HG02798 (cell line): Measurements from ENCODE around the gene KCNMA1.

Source experiments
- ATAC-seq: cut with Tn5 transposase; IDR thresholded peaks from one replicate; pipeline ENCODE4 v1.9.1; 2021; ENCODE audit warnings: mild to moderate bottlenecking; ENCODE audit not compliant: unreplicated experiment, poor library complexity

Gene KCNMA1

DNA sequence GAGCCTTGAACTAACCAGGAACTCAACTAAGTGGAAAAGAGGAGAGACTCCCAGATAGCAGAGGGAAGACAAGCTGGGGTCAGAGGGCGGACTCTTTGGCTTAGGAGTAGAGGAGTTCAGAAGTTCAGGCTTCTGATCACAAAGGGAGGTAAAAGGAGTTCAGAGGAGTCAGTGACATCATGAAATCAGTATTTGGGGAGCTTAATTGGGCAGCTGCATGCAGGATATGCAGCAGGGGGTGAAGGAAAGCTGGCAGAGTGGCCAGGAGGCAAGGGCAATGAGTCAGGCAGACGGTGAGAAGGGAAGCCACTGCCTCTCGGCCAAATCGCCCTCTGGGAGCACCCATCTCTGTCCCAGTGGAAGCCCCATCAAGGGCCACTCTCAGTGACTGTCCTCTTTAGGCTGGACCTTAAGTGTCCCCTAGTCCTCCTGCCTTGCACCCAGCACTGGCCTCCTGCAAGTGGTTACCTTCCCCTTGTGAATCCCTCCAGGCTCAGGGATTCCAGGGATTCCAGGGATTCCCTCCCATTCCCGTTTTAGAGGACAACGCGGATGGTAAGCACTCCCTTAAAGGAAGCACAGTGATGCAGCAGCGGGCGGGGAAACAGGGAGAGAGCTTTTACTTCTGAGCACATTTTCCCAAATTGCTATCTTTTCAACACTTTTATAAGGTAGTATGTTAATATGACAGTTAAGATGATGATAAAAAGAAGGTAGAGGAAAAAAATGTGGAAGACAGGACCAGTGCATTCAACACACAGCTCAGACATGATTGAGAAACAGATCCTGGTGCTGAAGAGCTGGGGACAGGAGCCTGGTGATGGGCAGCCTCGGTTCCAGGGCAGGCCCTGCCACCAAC, 72.6 kb downstream of the KCNMA1 start:
- ATAC-seq, result no peak

DNA sequence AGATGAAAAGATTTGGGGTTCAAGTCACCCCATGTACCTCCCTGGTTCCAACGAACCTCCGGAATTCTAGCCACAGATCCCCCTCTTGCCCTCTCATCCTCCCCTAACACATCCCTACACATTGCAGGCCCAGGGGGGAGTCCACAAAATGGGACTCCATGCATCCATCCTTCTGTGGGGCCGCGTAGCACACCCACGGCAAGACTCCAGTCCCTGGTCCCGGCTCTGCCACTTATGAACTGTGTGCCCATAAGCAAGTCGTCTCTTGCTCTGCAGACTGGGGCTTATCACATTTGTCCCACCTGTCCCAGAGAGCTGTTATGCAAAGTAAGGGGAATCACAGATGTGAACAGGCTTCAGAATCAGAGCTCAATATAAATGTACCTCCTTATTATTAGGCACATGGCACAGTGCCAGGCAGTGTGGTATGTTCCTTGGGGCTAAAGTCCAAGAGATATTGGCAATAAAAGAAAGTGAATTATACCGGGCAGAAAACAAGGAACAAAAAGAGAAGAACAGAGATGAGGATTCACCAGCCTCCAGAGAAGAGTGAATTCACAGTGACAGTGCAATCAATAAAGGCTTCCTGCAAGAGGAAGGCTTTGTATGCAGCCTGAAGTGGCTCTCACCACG, 73.9 kb downstream of the KCNMA1 start:
- ATAC-seq, result no peak

DNA sequence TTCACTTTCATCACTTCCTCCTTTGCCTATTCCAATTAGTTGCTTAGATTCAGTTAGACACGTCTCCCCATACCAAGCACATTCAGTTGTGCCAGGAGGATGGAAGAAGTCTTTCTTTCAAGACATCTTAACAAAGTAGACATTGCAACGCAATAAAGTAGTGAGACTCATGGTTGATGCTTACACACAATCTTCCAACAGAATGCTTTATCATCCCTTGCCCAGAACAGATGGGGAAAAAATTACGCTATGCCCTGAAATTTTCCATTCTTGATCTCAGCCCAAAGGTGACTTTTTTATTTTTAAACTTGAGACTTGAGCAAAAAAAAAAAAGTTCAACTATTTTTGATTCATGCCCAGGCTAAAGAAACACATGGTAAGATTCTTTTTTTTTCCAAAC, 74.9 kb downstream of the KCNMA1 start:
- no peak for ATAC-seq

DNA sequence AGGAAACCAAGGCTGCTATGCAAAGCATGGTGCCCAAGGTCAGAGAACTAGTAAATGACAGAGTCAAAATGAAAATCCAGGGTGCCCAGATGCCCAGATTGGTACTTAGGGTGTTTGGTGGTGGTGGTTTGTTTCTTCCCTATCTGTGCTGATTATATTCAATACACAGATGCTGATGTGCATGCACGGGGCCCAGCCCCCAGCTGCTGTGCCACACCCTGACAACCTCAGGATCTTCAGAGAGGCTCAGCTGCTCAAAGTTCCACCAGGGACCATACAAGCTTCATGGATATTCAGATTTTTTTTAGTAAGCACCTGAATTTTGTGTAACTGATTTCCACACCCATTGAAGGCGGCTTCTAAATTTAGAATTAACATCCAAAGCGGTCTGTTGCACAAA, 75.6 kb downstream of the KCNMA1 start:
- ATAC-seq, result no peak

DNA sequence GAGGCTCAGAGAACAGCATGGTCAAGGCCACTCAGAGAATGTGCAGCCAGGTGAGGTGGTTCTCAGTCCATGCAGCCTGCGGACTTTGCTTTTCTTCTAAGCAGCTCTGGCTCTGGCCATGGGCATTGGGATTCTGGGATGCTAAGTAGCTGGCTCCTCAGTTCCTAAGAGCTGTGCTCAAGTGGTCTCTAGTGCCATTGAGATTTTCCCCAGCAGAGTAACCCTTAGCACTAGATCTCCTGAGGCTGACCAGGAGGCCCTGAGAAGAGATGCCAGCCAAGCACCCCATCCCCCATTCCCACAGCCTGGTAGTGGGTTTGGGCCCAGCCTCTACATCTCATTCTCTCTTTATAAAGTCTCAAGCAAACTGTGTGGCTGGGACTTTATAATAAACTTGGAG, 77.1 kb downstream of the KCNMA1 start:
- ATAC-seq, result no peak

DNA sequence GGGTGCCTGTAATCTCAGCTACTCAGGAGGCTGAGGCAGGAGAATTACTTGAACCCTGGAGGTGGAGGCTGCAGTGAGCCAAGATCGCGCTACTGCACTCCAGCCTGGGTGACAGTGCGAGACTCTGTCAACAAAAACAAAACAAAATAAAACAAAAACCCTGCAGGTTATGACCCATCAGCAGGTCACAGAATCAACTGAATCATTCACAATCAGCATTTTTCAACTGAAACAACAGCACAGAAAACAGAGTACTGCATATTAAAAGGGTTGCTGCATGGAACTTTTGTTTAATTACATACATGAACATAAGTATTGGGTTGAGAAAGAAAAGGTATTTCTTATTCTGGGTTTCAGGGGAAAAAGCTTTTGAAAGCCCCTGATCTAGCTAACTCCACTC, 77.6 kb downstream of the KCNMA1 start:
- no peak for ATAC-seq

DNA sequence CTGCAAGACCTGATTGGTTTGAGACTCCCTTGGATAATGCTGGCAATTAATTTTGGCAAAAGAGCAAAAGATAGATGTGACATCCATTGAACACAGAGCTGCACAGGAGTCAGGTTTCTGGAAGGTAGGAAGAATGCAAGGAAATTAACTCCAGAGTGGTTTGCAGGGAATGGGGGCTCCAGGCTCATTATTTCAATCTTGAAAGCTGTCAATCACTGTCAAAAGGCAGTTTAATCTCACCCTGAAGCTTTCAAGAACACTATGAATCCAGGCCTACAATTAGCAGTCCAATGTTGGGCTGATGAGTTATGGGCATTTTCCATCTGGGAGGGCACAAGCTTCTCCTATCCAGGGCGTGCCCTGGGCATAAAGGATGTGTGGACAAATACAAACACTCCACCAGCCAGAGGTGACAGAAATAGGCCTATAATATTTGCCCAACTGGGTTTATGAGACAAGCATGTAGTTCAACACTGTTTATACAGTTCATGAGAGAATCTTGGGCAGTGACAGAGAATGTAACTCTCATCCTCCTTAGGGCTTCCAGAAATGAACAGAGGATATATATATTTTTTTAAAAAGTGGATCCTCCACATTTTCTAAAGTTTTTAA, 80.5 kb downstream of the KCNMA1 start:
- no peak for ATAC-seq

DNA sequence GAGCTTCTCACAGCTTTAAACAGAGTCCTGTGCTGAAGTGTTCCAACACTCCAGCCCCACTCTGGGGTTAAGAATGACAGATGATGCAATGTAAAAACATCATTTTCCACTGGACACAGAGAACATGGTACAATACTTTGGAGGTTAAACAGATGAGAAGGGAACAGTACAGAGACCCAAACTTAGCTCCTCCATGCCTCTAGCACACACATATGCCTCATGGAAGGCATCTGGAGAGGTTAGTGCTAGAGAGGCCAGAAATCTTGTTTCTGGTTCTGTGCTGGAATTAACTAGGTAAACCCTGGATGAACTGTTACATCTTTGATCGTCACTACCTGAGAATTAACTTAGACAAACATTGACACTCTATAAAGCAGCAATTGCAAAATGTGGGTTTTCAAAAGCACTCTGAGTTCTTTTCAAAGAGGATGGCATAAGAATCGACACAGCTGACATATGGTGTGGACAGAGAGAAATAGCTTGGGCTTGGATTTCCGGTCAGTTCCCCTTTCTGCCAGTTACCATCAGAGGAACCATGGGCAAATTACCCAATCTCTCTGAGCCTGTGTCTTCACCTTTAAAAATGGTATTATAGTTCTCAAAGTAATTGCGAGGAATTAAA, 81.9 kb downstream of the KCNMA1 start:
- ATAC-seq, result no peak

DNA sequence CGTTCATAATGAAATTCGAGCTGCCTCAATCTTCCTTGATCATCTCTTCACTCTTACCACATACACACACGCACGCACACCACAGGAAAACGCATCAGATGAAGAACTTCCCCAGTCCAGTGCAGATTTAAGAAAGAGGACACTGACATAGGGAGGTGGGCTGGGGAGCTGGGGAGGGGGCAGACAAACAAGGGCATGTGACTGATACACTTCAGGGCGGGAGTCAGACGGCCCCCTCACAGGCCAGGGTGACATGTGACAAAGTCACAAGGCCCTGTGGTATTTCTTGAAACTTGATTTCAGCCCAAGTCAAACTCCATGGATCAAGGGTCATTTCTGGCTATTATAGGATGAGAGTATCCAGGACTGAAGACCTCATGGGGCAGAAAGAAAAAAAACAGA, 82.6 kb downstream of the KCNMA1 start:
- no peak for ATAC-seq

DNA sequence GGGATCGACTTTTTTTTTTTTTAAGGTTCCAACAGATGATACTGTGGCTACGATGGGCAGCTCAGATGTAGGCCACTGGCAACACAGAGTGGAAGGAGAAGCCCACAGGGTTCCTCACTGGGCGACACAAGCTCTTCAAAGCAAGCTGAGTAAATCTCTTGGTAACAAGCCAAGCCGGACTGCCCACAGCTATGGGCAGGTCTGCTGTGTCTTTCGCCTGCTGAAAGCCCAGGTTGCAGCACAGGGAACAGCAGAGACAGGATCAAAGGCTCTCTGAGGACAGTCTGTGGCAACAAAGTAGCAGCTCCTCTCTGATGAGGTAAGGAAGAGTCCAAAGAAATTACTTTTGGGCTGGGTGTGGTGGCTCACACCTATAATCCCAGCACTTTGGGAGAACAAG, 83.6 kb downstream of the KCNMA1 start:
- ATAC-seq, result no peak

DNA sequence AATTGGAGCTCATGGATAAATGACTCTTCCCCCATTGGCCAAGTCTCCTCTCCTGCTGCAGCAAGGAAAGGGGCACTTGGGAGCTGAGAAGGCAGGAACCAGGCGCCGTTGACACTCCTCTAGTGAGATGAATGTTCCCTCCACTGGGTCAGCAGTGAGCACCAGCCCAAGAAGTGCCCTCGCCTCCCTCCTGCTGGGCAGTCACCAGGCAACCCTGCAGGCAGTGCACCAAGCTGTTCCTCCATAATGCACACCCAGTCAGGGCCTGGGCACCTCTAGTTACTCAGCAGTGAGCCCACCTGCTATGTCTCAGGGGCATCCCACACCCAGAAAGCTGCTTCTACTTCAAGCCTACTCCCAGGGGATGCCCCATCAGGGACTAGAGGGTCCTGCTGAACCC, 84.3 kb downstream of the KCNMA1 start:
- ATAC-seq, result no peak

DNA sequence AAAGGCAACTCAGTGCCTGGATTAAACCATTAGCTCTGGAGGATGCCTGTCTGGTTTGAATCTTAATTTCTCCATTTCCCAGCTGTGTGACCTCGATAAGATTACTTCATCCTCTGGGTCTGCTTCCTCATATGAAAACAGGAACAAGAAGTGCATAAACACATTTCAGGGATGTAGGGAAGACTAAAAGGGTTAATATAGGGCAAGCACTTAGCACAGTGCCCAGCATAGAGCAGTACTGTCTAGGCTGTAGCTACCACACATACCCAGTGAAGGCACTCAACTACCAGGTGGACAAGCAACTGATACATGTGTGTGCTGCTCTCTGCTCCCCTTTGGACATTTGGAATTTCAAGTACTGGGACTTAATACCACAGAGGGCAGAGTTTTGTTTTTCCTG, 85.4 kb downstream of the KCNMA1 start:
- ATAC-seq, result no peak

DNA sequence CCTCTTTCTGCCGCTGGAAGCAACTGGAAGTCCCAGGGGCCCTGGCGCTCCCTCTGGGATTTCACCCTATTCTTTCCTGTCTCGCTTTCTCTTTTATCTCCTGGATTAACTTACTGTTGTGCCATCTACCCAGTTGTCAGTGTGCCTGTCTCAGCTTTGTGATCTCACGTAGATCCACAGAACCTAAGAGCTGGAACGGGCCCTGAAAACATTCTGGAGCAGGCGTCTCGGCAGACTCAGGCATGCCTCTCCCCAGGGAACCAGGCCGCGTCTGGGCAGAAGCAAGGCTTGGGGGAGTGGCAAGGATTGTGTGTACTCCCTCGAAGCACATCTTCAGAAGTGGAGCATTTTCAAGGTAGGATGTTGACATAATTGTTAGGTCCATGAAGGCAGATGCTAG, 87.2 kb downstream of the KCNMA1 start:
- no peak for ATAC-seq

DNA sequence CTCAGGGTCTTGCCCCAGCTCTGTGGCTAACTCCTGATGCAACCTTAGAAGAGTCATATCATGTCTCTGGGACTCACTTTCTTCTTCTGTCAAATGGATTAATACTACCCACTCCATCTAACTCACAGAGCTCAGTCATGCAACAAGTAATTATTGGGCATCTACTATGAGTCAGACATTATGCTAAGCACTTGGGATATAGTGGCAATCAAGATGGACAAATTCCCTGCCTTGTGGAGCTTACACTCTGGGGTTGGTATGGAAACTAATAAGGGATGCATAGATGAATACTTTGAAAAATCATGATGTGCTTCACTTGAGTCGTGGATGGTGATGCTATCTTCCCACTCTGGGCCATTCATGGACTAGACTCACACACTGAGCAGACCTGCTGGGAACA, 88.9 kb downstream of the KCNMA1 start:
- ATAC-seq, result no peak

DNA sequence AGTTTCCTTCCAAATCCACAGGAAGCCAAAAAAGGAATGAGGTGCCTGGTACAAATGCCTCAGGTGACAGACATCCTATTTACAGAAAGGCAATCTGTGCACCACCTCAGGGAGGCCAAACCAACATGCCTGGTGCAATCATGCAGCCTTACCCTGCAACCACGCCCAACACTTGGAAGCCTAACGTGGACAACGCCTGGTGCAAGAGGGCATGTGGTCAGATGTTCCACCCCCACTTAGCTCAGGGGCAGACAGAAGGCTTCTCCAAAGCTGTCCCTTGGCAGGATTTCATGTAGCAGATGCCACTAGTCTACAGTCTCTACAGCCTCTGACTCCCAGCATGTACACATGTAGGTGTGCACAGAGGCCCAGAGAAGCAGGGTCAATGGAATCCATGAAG, 89.5 kb downstream of the KCNMA1 start:
- no peak for ATAC-seq

DNA sequence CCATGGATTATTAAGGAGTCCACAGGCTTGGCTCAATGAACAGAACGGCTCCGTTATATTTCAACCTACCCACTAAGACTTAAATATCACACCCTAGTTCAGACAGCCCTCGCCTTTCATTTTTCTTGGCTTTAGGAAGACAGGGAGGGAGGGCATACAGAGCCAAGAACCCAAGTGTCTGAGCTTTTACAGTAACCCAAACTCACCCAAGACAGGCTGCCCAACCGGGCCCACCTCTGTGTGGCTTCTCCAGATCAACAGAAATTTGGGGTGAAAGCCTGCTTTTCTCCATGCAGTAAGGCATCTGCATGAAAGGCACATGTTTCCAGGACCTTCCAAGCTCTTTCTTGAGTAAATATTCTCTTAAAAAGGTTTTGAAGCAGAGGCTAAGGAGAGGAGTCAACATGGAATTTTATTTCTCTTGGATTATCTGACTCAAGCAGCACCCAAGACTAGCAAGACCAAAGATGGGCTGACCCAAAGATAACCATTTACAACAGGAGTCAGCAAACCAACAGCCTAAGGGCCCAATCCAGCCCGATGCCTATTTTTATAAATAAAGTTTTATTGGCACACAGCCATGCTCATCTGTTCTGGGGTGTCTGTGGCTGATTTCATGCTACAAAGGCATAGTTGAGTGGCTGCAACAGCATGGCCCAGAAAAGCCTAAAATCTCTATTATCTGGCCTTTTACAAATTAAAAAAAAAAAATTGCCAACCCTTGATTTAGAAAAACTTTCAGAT, 90.1 kb downstream of the KCNMA1 start:
- ATAC-seq, result no peak

DNA sequence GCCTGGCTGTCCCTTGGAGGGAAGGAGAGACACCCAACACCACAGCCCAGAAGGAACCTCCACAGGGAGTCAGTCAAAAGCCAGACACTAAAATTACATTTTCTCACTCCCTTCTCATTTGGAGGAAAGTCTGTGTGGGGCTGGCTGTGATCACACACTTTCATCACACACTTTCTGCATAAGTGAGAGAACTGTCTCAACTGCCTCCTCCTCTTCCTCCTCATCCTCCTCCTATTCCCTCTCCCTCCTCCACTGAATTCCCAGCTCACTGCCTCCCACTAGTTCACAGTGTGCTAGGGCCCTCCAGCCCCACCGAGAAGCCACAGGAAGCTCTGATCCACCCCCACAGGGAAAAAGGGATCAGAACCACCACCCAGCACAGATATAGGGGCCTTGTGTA, 91.6 kb downstream of the KCNMA1 start:
- ATAC-seq, result no peak

DNA sequence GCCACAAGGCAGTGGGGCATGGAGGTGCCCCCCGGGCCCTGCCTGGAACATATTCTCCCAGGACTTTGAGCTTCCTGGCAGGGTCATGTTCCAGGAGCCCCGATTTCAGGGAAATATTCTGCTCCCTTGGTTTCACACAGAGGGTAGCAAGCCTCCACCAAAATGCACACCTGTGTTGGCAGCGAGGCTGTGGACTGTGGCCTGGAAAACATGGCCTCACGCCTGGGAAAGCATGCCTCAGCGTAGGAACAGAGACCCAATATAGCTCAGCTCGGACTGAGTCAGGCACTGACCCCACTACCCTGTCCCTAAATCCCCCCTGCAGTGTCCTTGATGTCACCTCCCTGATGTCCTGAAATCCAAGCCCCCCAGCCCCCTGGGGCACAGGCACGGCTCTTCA, 92.0 kb downstream of the KCNMA1 start:
- no peak for ATAC-seq

DNA sequence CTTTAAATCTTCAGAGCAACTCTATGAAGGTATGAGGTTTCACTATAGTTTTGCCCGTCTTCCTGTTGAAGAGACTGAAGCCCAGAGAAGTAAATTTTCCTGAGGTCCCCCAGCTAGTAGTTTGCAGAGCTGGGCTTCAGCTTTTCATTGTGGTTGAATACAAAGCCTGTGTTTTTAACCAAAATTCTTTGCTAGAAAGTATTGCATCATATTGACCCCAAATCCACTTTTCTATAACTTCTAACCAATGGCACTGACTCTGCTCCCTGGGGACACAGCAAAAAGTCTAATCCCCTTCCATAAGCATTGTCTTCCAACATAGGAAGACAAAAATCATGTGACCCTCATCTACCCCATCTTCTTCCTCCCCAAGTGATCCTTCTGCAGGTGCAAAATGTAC, 93.0 kb downstream of the KCNMA1 start:
- no peak for ATAC-seq

DNA sequence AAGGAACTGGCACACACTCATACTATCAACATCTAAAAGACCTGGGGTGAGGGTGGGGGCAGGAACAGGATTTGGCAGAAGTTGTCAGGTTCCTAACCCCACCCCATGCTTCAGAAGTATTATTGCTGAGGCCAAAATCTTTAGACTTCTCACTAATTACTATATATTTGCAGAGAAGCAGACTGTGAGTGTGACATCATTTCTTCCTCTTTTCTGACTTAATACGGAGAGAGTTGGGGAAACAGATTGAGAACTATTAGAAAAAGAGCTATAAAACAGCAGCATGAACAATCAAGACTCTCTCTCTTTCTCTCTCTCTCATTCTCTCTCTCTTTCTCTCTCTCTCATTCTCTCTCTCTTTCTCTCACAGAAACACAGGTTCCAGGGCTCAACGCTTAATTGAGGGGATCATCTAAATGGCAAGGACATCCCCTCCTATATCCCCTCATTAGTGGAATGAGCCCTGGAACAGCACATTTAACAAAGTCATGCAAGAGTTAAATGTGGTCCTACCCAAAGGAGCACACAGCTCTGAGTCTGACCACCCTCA, 94.8 kb downstream of the KCNMA1 start:
- ATAC-seq, result no peak
